ENCODE measurements around the gene SLC5A7.

GRCh38 chr2:108031471-108031941, 45.2 kb downstream of the SLC5A7 start:
- TF ChIP-seq GATA2 (IDR thresholded peaks at IDR 0.05; ENCODE audit: low read depth, low read length) (no peak), GATA3 (IDR thresholded peaks at IDR 0.05; ENCODE audit: low read depth, low read length) (no peak)
